ENCODE results near the gene MAPKBP1. TPM values are rescaled to one million over a fixed set of nuclear protein-coding genes. Genes with fewer than 3 reads are reported as not detected.
"Not testable (repeated sequence)": the region's sequence is repeated elsewhere in the genome, so short reads cannot be mapped to it uniquely, and the experiment has no call there.

The MAPKBP1 gene
- total and polyA plus RNA-seq, 11 donors: 6.3 to 20.5 (median 14.8) TPM

GRCh38 chr15:41827880-41828806 is 53.9 kb downstream of the MAPKBP1 start, which contains the start of gene JMJD7:
TSS of gene JMJD7 (plus strand) at chr15:41828092. CDS start at chr15:41828125, 33 bp downstream.
- Histone ChIP-seq H3K27ac (peak within 1 kb of the TSS; percentile 22 to 89 (median 84)), H3K4me3 (peak within 1 kb of the TSS; percentile 52 to 88 (median 76)), H3K4me1 (peaks cover 0 to 26% (median 16%) of the 10 kb centered on the region in 12 donors), H3K36me3 (peaks cover 0 to 33% (median 20%) of the 10 kb centered on the region in 9 donors), H3K27me3 (no peaks in the 10 kb centered on the region), H3K9me3 (no peaks in the 10 kb centered on the region)
- WGBS, 4 donors: 1% methylated on average over 27 to 66 of the region's 66 CpGs
- ATAC-seq: peak; percentile 94 to 97 (median 96)
- intact Hi-C loops (cut with DNase I): loop anchor here in 6 of 10 donors (2.0 to 10.0 kb wide), 7 partner anchors 44 to 147 kb away; partner anchors contain the start of genes EHD4 (in 3 of the 6), SPTBN5 (in 2 of the 6) and MAPKBP1 (in 1 of the 6)
- peak; percentile 96 to 98 (median 96) for DNase-seq
- peak in 1 of 2 donors; percentile 85 for TF ChIP-seq POLR2A (IDR thresholded peaks at IDR 0.05)
- TF ChIP-seq CTCF (IDR thresholded peaks at IDR 0.05): no peak

GRCh38 chr15:41828807-41829141 is 54.5 kb downstream of the MAPKBP1 start:
- peak overlapping the region in 7 of 12 donors; percentile 82 to 89 (median 84) for H3K27ac ChIP-seq
- H3K4me3 ChIP-seq: peak overlapping the region; percentile 52 to 88 (median 76)
- H3K9me3 ChIP-seq: no peaks in the 10 kb centered on the region
- no peak for ATAC-seq
- intact Hi-C loops (cut with DNase I): loop anchor here in 6 of 10 donors (2.0 to 10.0 kb wide), 7 partner anchors 44 to 146 kb away; partner anchors contain the start of genes EHD4 (in 3 of the 6), SPTBN5 (in 2 of the 6) and MAPKBP1 (in 1 of the 6)
- WGBS, 4 donors: 18 to 21% (median 19%) methylated on average over 6 of the region's 6 CpGs
- peaks cover 0 to 26% (median 13%) of the 10 kb centered on the region in 9 donors for H3K36me3 ChIP-seq
- TF ChIP-seq CTCF (IDR thresholded peaks at IDR 0.05) (no peak), POLR2A (IDR thresholded peaks at IDR 0.05) (no peak)
- H3K4me1 ChIP-seq: peaks cover 0 to 26% (median 16%) of the 10 kb centered on the region in 12 donors
- H3K27me3 ChIP-seq: no peaks in the 10 kb centered on the region
- DNase-seq: no peak

- intact Hi-C loops (cut with DNase I): loop anchor here in 7 of 10 donors (2.0 to 10.0 kb wide), 8 partner anchors 42 to 235 kb away; partner anchors contain the start of genes EHD4 (in 3 of the 7), SPTBN5 (in 3 of the 7) and MAPKBP1 (in 1 of the 7)
- peaks cover 0 to 26% (median 16%) of the 10 kb centered on the region in 12 donors for H3K4me1 ChIP-seq
- no peak for DNase-seq
These were observed 55.8 kb downstream of the MAPKBP1 start for GRCh38 chr15:41829959-41830646.

GRCh38 chr15:41831291-41831690 is 57.0 kb downstream of the MAPKBP1 start:
- not testable (repeated sequence) for DNase-seq, H3K27me3 ChIP-seq, H3K9me3 ChIP-seq, H3K27ac ChIP-seq, ATAC-seq, H3K4me3 ChIP-seq
- peaks cover 0 to 19% (median 7%) of the 10 kb centered on the region in 9 donors for H3K36me3 ChIP-seq
- H3K4me1 ChIP-seq: peaks cover 0 to 29% (median 18%) of the 10 kb centered on the region in 12 donors
- WGBS, 4 donors: 80 to 91% (median 89%) methylated on average over 4 of the region's 4 CpGs
- intact Hi-C loops (cut with DNase I): loop anchor here in 2 of 10 donors (5.0 to 10.0 kb wide), 2 partner anchors 61 to 234 kb away; partner anchors contain the start of gene SPTBN5 (in 1 of the 2)

More at GRCh38 chr15:41829959-41830646, 55.8 kb downstream of the MAPKBP1 start:
- Histone ChIP-seq H3K36me3 (peaks cover 0 to 16% (median 7%) of the 10 kb centered on the region in 9 donors), H3K27me3 (no peaks in the 10 kb centered on the region), H3K27ac (no peak overlapping the region), H3K9me3 (no peaks in the 10 kb centered on the region), H3K4me3 (no peak overlapping the region)
- WGBS, 4 donors: 87 to 91% (median 90%) methylated on average over 11 to 13 of the region's 13 CpGs
- TF ChIP-seq CTCF (IDR thresholded peaks at IDR 0.05) (no peak), POLR2A (IDR thresholded peaks at IDR 0.05) (no peak)
- ATAC-seq: no peak

Data from heart left ventricle (tissue), 16 donors.